K562 (cell line): Measurements from ENCODE around the gene ZBED4. TPM values are rescaled to one million over a fixed set of nuclear protein-coding genes. Genes with fewer than 3 reads are reported as not detected.

Experiments
- ATAC-seq: fragments of 200-7000 bp; cut with Tn5 transposase; 3 replicates; pipeline ENCODE4 v1.9.1; 2020; ENCODE audit warnings: moderate library complexity
- BruUV-seq: library from RNA; stranded (reverse); fragments of 400-500 nt; replicated peaks from 2 replicates; lab custom pipeline; 2021; lab: Mats Ljungman, UMichigan
- CTCF ChIA-PET: fragments of 300-600 bp; formaldehyde crosslinking; extraction: SDS; loops from one replicate; lab custom pipeline; 2021; ENCODE audit warnings: low intra/inter-chr PET ratio; lab: Yijun Ruan, JAX
- POLR2A ChIA-PET: fragments of 300-600, 350-650 bp; sonication (Branson Sonifier 250); formaldehyde crosslinking; extraction: SDS; loops from one replicate; lab custom pipeline; 2021; ENCODE audit warnings: antibody characterized with exemption, inconsistent platforms; lab: Yijun Ruan, JAX
- DNase-seq, 4 experiments: peaks; one replicate each; pipeline versions ENCODE4 v3.0.0 to v3.0.0-alpha.2; 2011 to 2018; ENCODE audit warnings: low spot score in 3 of 4, mixed read lengths in 3 of 4; ENCODE audit errors: extremely low read depth in 1 of 4
- FAIRE-seq: peaks from 2 replicates; lab custom pipeline; 2011; peaks lifted over from hg19 to GRCh38; lab: Jason Lieb, UNC
- H2AFZ ChIP-seq: 2 replicates; pipeline ENCODE4 v1.6.0; 2011; ENCODE audit warnings: low read depth, low read length, control low read depth, inconsistent platforms
- H3K27ac ChIP-seq: fragments of 200-600 bp; 3 replicates; pipeline ENCODE4 v1.8.0; 2011; ENCODE audit warnings: low read depth, mild to moderate bottlenecking, control low read depth, inconsistent platforms, low read length, moderate library complexity, mixed read lengths; ENCODE audit errors: extremely low read depth
- H3K27me3 ChIP-seq, 2 experiments: fragments of 300-600 bp in 1 of 2; 2 replicates in 1 of 2; 3 replicates in 1 of 2; pipeline versions ENCODE4 v1.6.0 to v1.8.0; 2011; ENCODE audit warnings: inconsistent platforms in 2 of 2, low read length in 2 of 2, mild to moderate bottlenecking in 1 of 2, mixed read lengths in 1 of 2, moderate library complexity in 1 of 2; ENCODE audit not compliant: control insufficient read depth in 2 of 2, insufficient read depth in 2 of 2
- H3K36me3 ChIP-seq: fragments of 300-600 bp; 3 replicates; pipeline ENCODE4 v1.8.0; 2011; ENCODE audit warnings: mild to moderate bottlenecking, low read length, inconsistent platforms; ENCODE audit not compliant: control insufficient read depth, insufficient read depth
- H3K4me1 ChIP-seq, 2 experiments: fragments of 200-600 bp in 1 of 2; replicated peaks in 1 of 2; 2 replicates in 1 of 2; 3 replicates in 1 of 2; pipeline versions ENCODE4 v1.5.1 to v1.8.0; 2011; ENCODE audit warnings: inconsistent platforms in 2 of 2, low read length in 2 of 2, mild to moderate bottlenecking in 1 of 2, mixed read lengths in 1 of 2, moderate library complexity in 1 of 2; ENCODE audit not compliant: control insufficient read depth in 2 of 2, insufficient read depth in 2 of 2
- H3K4me2 ChIP-seq: 2 replicates; pipeline ENCODE4 v1.6.1; 2011; ENCODE audit warnings: low read length, control low read depth, inconsistent platforms, mixed read lengths; ENCODE audit not compliant: insufficient read depth
- H3K4me3 ChIP-seq: fragments of 200-600 bp; sonication (generic), shearing (Covaris generic); 2 replicates; pipeline ENCODE4 v1.5.1; 2016; ENCODE audit warnings: control low read depth, inconsistent platforms
- H3K79me2 ChIP-seq: fragments of 200-600 bp; 3 replicates; pipeline ENCODE4 v1.8.0; 2011; ENCODE audit warnings: low read length, inconsistent platforms; ENCODE audit not compliant: control insufficient read depth, insufficient read depth
- H3K9ac ChIP-seq, 2 experiments: 2 replicates each; pipeline versions ENCODE4 v1.6.0 to v1.6.1; 2011; ENCODE audit warnings: low read depth in 2 of 2, low read length in 2 of 2, control low read depth in 1 of 2, inconsistent platforms in 1 of 2, mild to moderate bottlenecking in 1 of 2, mixed read lengths in 1 of 2; ENCODE audit not compliant: insufficient read depth in 1 of 2
- H3K9me1 ChIP-seq: one replicate; pipeline ENCODE4 v1.6.0; 2011; ENCODE audit warnings: inconsistent platforms, mild to moderate bottlenecking, low read length, moderate library complexity; ENCODE audit not compliant: control insufficient read depth, insufficient read depth
- H3K9me3 ChIP-seq: replicated peaks from 2 replicates; pipeline ENCODE4 v1.5.1; 2011; ENCODE audit warnings: low read depth, low read length, inconsistent platforms; ENCODE audit not compliant: control insufficient read depth, insufficient read depth
- H4K20me1 ChIP-seq: replicated peaks from 2 replicates; pipeline ENCODE4 v1.6.1; 2011; ENCODE audit warnings: low read length, inconsistent platforms, mixed read lengths; ENCODE audit not compliant: control insufficient read depth, insufficient read depth
- BDP1 ChIP-seq: IDR thresholded peaks from 3 replicates; pipeline ENCODE4 v1.6.1; 2011; ENCODE audit not compliant: insufficient read length, insufficient read depth
- FIP1L1 ChIP-seq: fragments of 200-400 bp; formaldehyde crosslinking; IDR thresholded peaks from 2 replicates; pipeline ENCODE4 v1.6.1; 2018; ENCODE audit warnings: mild to moderate bottlenecking, low read depth, low read length; ENCODE audit not compliant: poor library complexity, severe bottlenecking
- FOSL1 ChIP-seq: fragments of 200-800 bp; sonication (Bioruptor generic); conservative IDR thresholded peaks from 2 replicates; pipeline ENCODE4 v1.6.1; 2016; ENCODE audit warnings: missing genetic modification characterization, missing compliant biosample characterization
- JUND ChIP-seq, 2 experiments: IDR thresholded peaks; 2 replicates in 1 of 2; 3 replicates in 1 of 2; pipeline ENCODE4 v1.6.1; 2011; ENCODE audit warnings: borderline replicate concordance in 2 of 2, low read depth in 2 of 2, low read length in 2 of 2, improper control_type of control experiment in 1 of 2, missing biosample characterization in 1 of 2, missing genetic modification characterization in 1 of 2, missing genetic modification reagents in 1 of 2
- MAX ChIP-seq: sonication (generic); formaldehyde crosslinking; IDR thresholded peaks from 2 replicates; pipeline ENCODE4 v1.9.0; 2022; ENCODE audit warnings: mild to moderate bottlenecking, missing genetic modification reagents
- POLR2G ChIP-seq: fragments of 200-400 bp; formaldehyde crosslinking; IDR thresholded peaks from 2 replicates; pipeline ENCODE4 v1.6.1; 2017; ENCODE audit warnings: low read depth, mild to moderate bottlenecking, antibody characterized with exemption, low read length, moderate library complexity
- SMARCA4 ChIP-seq: fragments of 450-650 bp; IDR thresholded peaks from 2 replicates; pipeline ENCODE4 v1.6.1; 2016
- TAF1 ChIP-seq: IDR thresholded peaks from 2 replicates; pipeline ENCODE4 v1.6.1; 2011; ENCODE audit warnings: mild to moderate bottlenecking, low read length, moderate library complexity; ENCODE audit not compliant: insufficient read depth, control insufficient read depth, severe bottlenecking; ENCODE audit errors: extremely low read depth
- TCF7 ChIP-seq: sonication (generic); IDR thresholded peaks from 2 replicates; pipeline ENCODE4 v1.6.1; 2016; ENCODE audit warnings: antibody characterized with exemption, borderline replicate concordance
- TFAP4 ChIP-seq: sonication (generic); formaldehyde crosslinking; IDR thresholded peaks from 2 replicates; pipeline ENCODE4 v1.8.0; 2022; ENCODE audit warnings: missing genetic modification reagents, mild to moderate bottlenecking, moderate library complexity, borderline replicate concordance
- VEZF1 ChIP-seq: fragments of 200-800 bp; sonication (Bioruptor generic); IDR thresholded peaks from 2 replicates; pipeline ENCODE4 v1.6.1; 2017; ENCODE audit warnings: missing genetic modification characterization, missing compliant biosample characterization
- ZNF592 ChIP-seq: fragments of 450-650 bp; IDR thresholded peaks from 2 replicates; pipeline ENCODE4 v1.6.1; 2017; ENCODE audit warnings: antibody characterized with exemption, mild to moderate bottlenecking
- WGBS: fragments of 100-300 bp; shearing (Covaris generic); methylation state at CpG from one replicate; pipeline ENCODE4 v1.1.6; 2016; ENCODE audit warnings: low coverage, mixed read lengths; ENCODE audit not compliant: insufficient coverage; ENCODE audit errors: missing lambda C conversion rate; 5-methylcytosine and 5-hydroxymethylcytosine counted together
- in situ Hi-C: fragments of 300-500 bp; cut with MboI; formaldehyde crosslinking; loops from 4 replicates; pipeline ENCODE4 v1.15.0; 2018; ENCODE audit warnings: inconsistent platforms, mixed read lengths
- intact Hi-C: fragments of 100-400 bp; cut with micrococcal nuclease; formaldehyde crosslinking; loops from 2 replicates; pipeline ENCODE4 v1.14.2; 2022
- polyA plus RNA-seq, 8 experiments: library from polyadenylated mRNA; depleted of rRNA in 4 of 8; stranded (reverse) in 5 of 8; unstranded in 3 of 8; fragments of >200 nt; fragmentation: Nextera tagmentation in 2 of 8; fragmentation: Illumina TruSeq in 1 of 8; extraction: Ambion mirVana in 2 of 8; extraction: Trizol in 1 of 8; gene quantifications; 2 replicates each; pipeline versions ENCODE4 v1.2.1 to v1.2.3, GENCODE V29; 2011 to 2014; ENCODE audit warnings: inconsistent platforms in 1 of 8, missing spikeins in 1 of 8
- total RNA-seq, 7 experiments: library from RNA; depleted of rRNA in 6 of 7; stranded (reverse); fragments of >200 nt in 6 of 7; fragmentation: Illumina TruSeq in 2 of 7; extraction: Trizol in 2 of 7; gene quantifications; 2 replicates each; pipeline versions ENCODE4 v1.2.1 to v1.2.3, GENCODE V29; 2011 to 2021; ENCODE audit warnings: low replicate concordance in 1 of 7

The ZBED4 gene
- total and polyA plus RNA-seq, 9 of the 15 experiments (the other 6 are each of a cell fraction or from before 2014, with no cell fraction given) = 1.5 to 16.8 (median 7.4) TPM

GRCh38 chr22:49934160-49934890 is 80.7 kb downstream of the ZBED4 start:
- 34% methylated on average over 9 of the region's 24 CpGs for WGBS
- Histone ChIP-seq H2AFZ (peak overlapping the region; percentile 58; the same call in 1 of the 2 replicates), H3K27ac (peak overlapping the region; percentile 63; the same call in 2 of the 3 replicates), H3K9me3 (no peaks in the 10 kb centered on the region), H3K9me1 (no peaks in the 10 kb centered on the region), H3K79me2 (no peaks in the 10 kb centered on the region), H3K36me3 (no peaks in the 10 kb centered on the region), H3K27me3 (no peaks in the 10 kb centered on the region), H3K4me1 (peaks cover 20 to 73% of the 10 kb centered on the region in 2 experiments), H3K4me3 (peak overlapping the region; percentile 16; the same call in 1 of the 2 replicates), H3K9ac (peak overlapping the region; percentile 56 to 90), H3K4me2 (peak overlapping the region; percentile 46), H4K20me1 (no peaks in the 10 kb centered on the region)
- ChIA-PET POLR2A (no interaction called here), CTCF (no interaction called here)
- intact Hi-C loops = loop anchor here (5.0 kb wide), 1 partner anchor 38 kb away; no protein-coding TSS in a partner anchor
- in situ Hi-C loops = loop anchor here (5.0 kb wide), 2 partner anchors 58 to 98 kb away; no protein-coding TSS in a partner anchor
- no peak for FAIRE-seq
- DNase-seq = peak; percentile 45 to 64 (median 48)
- ATAC-seq = peak; percentile 9; the same call in 1 of the 3 replicates
- no TSS peak for BruUV-seq
- TF ChIP-seq VEZF1 (0 out of 2 replicates have a peak, but pooled peaks have one; percentile 27), TAF1 (no peak), POLR2G (peak; percentile 46), JUND (IDR thresholded peaks at IDR 0.05; ENCODE audit: borderline replicate concordance, low read depth, low read length) (peak; percentile 74; the same call in 1 of the 2 replicates), JUND (tag; IDR thresholded peaks at IDR 0.05; ENCODE audit: borderline replicate concordance, low read depth, low read length) (peak; percentile 65; the same call in 1 of the 3 replicates), TCF7 (no peak), FIP1L1 (no peak), SMARCA4 (0 out of 2 replicates have a peak, but pooled peaks have one; percentile 17), FOSL1 (tag) (peak; percentile 59), TFAP4 (CRISPR knock-in tag) (peak; percentile 51; the same call in 1 of the 2 replicates), BDP1 (no peak), ZNF592 (0 out of 2 replicates have a peak, but pooled peaks have one; percentile 18), MAX (CRISPR knock-in tag) (peak; percentile 38)
